SU-DHL-6 (cell line): ENCODE measurements around the gene EHBP1.

ENCODE experiments used
- CTCF ChIP-seq: fragments of 200-600 bp; sonication (generic); IDR thresholded peaks from one replicate; pipeline ENCODE4 v1.5.1; 2017; ENCODE audit warnings: antibody characterized with exemption, mild to moderate bottlenecking, low read length, moderate library complexity; ENCODE audit not compliant: insufficient read depth, poor library complexity, severe bottlenecking
- EZH2phosphoT487 ChIP-seq: fragments of 200-600 bp; sonication (generic), shearing (Covaris generic); conservative IDR thresholded peaks from 2 replicates; pipeline ENCODE4 v1.6.1; 2018; ENCODE audit warnings: mild to moderate bottlenecking, antibody characterized with exemption, low read length, moderate library complexity, mixed read lengths

GRCh38 chr2:63035660-63036059 is 330.1 kb downstream of the EHBP1 start:
- TF ChIP-seq CTCF (no peak), EZH2phosphoT487 (no peak)
